Tongue (tissue), 2 donors: Measurements from ENCODE around the gene RREB1. TPM values are rescaled to one million over a fixed set of nuclear protein-coding genes. Genes with fewer than 3 reads are reported as not detected.

Source experiments
- DNase-seq: peaks from one replicate; pipeline ENCODE4 v3.0.0-alpha.2; 2015
- total RNA-seq: library from RNA; depleted of rRNA; stranded (reverse); fragments of >200 nt; gene quantifications from one replicate; pipeline ENCODE4 v1.2.3, GENCODE V29; 2014

The RREB1 gene
- total RNA-seq, 1 donor from 2014 or later = 44.7 TPM

DNA sequence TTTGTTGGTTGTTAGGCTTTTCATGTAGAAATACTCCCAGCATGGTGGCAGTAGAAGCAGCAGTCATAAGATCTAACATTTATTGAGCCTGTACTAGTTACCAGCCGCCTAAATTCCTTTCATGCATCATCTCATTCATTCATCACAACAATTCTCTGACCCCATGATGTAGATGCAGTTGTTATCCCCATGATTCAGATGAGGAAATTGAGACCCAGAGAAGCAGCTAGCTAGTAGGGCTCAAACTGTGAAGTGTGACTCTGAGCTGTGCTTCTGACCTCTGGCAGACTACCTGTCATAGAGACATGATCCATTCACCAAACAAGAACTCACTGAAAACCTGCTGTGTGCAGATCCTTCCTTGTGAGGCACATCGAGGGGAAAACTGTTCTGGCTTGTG is 16.9 kb downstream of the RREB1 start:
- DNase-seq = peak; percentile 28

DNA sequence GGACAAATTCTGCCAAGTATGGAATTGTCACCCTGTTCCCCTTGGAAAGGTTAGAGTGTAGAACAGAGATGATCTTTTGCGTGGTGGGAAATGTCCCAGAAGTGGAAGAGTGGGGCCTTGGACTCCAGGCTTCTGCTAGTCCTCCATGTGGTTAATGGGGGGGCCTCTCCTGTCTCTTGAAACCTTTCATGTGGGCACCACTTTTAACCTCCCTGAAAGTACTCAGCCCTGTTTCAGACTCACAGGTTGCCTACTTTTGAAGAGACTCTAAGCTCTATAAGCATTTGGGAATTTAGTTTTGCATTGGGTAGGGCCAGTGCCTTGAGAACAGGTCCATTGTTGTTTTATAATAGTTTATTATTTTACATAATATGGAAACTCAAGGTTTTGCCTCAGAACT is 17.5 kb downstream of the RREB1 start:
- no peak for DNase-seq

DNA sequence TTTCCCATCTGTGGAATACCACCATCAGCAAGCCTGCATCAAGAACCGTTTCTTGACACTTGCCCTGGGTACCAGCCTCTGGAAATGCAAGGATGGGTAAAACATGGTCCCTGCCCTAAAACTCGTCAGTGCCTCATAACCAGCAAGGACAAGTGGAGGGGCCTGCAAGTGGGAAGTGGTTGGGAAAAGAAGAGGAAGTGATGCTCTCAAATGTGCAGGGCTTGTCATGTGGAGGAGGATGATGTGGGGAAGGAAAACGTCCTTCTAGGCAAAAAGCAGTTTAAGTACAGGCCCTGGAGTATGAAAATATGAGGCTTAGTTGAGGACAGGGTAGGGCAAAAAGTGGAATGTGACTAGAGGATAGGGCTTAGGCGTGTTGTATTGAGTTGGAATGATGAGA is 19.0 kb downstream of the RREB1 start:
- no peak for DNase-seq

DNA sequence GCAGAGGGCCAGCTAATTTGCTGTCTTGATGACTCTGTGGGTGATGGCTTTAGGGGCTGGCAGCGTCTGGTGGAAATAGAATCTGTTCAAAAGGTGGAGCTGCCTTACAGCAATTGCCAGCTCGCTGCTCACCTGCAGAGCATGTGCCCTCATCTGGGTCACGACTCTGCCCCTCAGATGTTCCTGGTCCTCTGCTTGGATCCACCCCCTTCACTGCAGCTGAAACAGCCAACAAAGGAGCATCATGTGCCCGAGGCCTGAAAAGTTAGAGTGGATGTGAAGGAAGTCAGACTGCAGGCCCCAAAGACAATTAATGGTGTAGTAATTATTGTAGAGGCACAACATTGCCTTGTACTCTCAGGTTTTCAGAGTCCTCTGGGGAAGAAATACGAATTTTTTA is 19.9 kb downstream of the RREB1 start:
- DNase-seq = no peak

DNA sequence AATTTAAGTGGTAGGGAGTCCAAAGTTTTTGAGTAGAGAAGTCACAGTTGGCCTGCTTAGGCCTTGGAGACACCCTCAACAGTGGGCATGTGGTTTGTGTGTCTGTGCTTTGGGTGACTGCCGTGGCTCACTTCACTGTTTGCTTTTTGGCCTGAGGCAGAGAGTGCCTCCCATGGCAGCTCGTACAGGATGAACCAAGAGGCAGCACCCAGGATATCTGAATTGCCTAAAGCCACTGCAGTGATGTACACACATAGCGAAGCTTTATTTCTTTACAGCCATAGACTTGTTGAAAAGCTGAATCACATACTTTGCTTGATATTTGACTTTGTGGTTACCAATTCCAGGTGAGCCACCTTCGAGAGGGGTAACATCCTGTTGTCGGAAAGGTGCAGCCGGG is 21.6 kb downstream of the RREB1 start:
- DNase-seq = no peak

DNA sequence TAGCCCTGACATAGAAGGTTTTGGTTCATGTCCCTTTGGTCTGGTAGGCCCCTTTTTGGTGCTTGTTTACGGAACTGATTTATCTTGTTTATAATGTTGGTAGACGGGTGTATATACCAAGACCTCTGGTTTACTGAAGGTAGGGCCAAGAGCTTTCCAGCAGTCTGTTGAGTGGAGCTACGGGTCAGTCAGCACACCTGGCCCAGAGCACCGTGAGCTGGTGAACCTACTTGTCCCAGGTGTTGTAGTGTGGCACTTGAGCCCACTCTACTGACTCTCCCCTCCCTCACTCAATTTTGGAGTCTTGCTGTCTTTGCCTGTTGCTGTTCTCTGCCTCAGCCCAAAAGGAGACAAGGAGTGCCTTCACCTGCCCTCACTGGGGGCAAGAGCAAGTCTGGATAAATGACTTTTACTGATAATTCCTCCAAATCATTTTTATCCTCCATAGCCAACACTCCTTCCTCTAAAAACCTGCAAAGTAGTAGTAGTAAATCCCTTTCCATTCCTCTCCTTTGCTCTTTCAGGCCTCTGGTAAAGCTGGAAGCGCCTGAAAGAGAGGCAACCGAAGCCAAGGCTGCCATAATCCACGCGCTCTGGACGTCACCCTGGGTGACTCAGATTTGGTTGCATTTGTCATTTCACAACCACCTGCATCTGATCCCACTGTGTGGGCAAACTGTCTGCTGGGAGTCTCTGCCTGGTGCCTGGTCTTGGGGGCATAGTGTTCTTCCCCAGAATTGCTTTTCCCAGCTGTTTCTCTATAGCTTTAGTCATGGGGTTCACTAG is 22.2 kb downstream of the RREB1 start:
- no peak for DNase-seq

DNA sequence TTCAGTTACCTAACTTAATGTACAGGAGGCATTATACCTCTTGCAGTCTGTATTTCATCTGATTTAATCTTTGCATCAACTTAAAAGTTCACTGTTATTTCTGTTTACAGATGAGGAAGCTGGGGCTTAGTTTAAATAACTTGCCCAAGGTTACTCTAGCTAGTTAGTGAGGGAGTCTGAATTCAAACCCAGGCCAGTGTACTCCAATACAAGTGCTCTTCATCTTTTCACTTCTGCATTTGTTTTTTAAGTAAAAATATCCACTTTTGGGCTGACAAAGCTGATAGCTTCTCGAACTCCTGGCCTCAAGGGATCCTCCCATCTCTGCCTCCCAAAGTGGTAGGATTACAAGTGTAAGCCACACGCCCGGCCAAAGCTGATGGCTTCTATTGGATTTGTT is 23.6 kb downstream of the RREB1 start:
- no peak for DNase-seq

DNA sequence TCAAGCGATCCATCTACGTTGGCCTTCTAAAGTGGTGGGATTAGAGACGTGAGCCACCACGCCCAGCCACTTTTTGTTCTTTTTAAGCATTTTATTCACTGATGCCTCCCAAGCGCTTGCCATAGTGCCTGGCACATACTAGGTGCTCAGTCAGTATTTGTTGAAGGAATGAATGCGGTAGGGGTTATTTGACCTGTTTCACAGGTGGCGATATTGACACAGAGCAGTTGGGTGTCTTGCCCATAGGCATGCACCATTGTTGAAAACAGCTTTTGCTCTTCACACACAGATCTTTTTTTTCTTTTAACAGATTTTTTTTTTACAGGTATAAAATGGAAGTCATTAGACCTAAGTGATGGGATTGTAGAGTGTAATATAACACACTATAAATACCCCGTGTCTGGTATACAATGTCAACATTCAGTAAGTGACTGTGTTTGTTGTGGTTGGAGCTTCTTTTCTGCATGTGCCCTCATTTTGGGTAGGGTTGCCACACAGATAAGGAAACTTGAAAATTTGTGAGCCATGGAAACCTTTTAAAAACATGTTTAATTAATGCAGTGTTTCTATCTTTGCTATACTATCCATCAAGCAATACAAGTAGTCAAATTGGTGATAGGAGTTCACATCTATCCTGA is 24.8 kb downstream of the RREB1 start:
- DNase-seq = no peak

DNA sequence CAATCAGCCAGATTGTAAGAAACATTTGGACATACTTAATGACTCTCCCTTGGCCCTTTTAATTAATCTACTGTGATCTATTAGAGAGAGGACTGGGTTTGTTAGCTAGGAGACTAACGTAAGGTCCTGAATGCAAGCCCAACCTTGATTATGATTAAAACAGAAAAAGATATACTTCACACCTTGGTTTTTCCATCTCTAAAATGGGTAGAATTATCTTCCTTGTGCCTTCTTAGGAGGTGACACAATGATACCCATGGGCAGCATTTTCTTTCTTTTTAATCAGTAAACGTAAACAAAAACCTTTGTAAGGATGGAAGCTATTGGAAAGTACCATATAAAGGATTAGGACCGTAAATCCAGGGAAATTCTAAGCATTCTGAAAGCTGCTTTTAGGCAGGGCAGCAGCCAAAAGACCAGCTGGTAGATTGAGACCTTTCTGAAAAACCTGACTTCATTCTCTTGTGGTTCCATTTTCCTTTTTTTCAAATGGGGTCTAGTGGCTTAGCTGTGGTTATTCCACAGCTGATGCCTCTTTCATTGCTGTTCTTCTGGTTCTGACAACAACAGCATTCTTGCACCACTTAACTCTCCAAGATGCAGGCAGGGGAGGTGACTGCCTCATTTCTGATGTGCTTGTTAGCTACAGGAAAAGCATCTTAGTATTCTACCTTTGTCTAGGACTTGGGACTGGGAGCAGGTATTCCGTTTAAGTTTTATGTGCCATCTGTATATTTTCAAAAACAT is 27.4 kb downstream of the RREB1 start:
- DNase-seq = no peak

DNA sequence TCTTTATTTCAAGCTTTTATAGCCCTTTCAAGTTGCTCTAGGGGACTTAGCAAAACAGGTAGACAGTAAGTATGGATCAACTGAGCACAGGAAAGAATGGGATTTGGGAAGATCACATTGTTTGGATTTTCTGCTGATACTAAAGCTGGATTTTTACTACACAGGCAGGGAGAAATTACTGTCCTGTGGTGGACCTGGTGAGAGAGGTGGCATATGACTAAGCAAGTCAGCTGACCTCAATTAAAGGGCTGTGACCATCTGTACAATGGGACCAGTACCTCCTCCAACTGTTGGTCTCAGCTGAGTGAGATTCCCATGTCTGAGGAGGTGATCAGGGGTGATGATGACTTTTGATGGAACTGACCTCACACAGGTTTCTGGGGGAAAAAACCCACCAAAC is 28.0 kb downstream of the RREB1 start:
- DNase-seq = no peak

DNA sequence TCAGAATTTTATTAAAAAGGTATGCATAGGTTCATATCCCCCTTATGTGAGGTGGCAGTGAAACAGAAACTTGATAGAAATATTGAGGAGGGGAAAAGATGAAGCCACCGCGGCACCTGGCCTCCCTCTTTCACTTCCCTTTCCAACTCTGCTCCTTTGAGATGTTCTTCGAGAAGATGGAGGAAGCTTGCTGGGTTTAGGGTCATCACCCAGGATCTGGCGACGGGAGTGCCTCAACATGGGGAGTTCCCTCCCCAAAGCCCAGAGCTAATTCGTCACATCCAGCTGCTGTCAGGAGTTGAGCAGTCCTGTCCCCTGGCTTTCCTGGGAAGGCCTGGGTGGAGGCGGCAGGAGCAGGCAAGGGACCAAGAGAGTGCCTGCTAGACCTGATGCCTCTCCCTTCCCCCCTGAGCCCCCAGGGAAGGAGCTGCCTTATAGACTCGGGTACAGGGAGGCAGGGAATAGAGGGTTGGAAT is 29.1 kb downstream of the RREB1 start:
- no peak for DNase-seq

DNA sequence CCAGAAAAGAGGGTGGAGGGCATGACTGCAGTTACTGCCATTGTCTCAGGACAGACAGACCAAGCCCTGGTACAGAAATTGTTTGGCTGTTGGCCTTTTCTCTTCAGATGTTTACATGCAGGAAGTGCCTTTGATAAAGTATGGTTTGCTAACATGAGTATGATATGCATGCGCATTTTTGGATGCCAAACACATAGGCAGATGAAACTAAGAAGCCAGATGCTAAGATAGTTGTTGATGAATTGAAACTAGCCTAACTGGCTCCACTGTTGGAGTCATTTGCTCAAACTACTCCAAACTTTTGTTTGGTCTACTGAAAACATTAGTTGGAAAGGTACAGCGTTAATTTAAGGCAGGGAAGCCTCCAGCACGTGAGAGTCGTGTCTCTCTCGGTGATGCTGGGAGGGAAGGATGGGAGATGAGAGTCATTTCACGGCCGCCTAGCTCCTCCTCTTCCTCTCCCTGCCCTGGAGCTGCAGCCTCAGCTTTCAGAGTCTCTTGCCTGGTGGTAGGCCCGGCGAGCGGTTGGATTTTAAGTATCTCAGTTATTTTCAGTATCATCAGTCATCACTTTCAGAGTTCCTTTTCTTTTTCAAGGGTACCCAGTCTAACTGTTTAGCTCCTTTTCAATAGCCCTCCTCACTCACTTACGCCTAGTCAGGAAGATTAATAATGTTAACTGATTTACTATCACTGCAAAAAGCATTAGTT is 29.7 kb downstream of the RREB1 start:
- DNase-seq = peak; percentile 75

DNA sequence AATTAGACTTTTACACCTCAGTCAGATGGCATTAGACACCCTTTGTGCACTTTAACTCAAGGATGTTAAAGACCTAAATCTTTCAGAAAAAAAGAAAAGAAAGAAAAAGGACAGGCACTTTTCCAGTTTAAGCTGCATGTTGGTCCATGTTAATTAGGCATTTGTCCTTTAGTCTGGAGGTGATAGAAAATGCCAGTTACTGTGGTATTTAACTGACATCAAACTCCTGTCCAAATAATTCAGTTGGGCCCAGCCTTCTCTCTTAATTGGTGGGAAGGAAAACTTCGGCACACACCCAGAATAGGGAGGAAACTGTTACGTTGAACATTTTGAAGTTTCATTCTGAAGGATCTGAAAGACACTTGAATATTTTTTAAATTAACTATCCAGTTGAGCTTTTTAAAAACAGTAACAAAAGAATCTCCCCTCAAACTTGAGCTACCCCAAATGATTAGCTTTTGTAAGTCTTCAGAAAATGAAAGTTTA is 30.3 kb downstream of the RREB1 start:
- no peak for DNase-seq

DNA sequence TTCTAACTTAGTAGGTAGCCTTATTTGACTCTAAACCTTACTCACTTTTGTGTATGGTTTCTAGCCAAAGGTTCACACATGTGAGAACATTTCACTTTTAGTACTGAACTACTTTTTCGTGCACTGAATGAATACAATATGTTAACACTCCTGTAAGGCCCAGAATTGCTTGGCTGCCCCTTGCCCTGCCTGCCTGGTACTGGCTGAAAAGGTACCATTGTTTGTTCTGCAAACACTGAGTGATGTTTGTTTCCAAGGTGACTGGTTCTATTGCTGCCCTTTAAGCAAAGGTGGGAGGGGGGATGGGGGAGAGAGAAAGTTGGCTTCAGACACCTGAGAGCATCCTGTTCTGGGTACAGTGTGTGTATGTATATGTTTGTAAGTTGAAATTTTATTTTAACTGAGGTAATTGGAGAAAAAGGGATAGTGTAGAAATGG is 31.2 kb downstream of the RREB1 start:
- DNase-seq = no peak

DNA sequence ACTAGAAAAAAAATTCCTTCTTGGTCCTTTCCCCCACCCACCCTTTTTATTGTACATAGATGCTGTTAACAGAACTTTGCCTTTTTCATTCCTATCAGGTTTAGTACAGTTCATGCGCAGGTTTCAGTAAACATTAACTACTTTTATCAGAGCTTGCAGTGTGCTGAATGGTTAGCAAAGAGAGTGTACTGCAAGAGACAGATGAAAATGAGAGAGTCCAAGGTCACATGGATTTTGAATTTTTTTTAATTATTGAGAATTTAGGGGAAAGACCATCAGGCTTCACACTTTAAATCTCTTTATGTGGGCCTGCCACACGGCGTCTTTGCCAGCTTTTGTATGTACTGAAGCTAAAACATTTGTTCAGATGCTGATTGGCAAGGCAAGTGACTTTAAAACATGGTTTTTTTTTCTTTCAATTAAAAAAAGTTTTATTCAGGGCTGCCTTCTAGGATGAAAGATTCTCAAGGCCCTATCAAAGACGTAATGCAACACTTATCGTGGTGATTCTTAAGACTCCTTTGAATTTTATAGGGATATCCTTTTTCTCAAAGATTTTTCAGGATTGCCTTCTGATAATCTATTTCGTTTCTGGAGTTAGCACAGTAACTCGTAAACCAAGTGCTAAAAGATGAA is 32.2 kb downstream of the RREB1 start:
- DNase-seq = no peak

DNA sequence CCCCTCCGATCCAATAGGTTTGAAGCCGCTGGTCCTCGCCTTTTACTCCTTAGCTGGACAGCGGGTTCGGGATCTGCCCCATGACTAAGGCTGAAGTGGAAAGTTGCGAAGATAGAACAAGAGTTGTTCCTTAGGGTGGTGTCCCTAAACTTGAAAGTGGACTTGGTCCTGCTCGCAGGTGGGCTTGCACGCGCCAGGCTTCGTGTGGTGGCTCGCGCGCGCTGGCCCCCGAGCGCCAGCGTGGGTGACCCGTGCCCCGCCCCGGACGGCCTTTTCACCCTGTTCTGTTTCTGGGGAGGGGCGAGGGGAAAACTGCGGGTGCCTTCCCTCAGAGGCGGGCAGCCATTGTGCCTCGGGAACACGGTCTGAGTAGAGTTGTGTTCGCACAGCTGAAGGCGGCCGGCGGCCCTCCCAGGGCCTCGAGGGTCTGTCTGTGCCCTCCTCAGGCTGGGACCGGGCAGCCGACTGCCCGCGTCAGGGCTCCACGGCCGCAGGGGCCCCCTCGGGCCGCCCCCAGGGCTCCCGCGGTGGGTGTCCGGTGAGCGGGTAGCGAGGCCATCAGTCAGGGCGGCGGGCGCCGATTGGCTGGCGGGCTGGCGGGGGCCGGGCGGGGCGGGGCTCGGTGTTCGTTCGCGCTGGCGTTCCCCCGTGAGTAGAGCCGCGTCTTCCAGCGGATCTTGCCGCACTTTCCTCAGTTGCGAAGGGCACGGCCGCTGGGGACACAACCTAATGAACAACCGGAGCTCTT is 33.0 kb downstream of the RREB1 start:
- DNase-seq = peak; percentile 93

DNA sequence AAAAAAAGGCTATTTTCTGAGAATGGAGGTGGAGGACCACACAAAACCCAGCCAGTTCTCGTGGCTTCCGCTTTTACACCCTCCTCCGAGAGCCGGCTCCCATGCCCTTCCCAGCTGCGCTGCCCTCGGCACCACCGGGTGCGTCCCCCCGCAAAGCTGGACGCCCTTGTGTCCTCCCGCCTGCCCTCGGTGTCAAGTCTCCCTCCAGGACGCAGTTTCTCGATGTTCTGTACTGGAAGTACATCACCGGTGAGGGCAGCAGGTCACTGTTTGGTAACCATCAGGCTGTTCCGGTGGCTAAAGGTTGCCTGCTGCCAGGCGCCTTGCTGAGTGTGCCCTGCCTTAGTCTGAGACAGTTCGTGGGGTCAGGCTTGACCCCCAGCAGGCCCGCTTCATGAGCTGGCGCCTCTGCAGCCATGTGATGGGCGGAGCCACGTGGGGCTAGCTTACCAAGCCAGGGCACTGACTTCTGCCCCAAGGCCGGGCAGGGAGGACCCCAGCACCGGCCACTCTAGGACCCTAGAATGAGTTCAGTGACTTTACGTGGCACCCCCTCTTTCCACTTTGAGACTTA is 34.6 kb downstream of the RREB1 start:
- DNase-seq = no peak

DNA sequence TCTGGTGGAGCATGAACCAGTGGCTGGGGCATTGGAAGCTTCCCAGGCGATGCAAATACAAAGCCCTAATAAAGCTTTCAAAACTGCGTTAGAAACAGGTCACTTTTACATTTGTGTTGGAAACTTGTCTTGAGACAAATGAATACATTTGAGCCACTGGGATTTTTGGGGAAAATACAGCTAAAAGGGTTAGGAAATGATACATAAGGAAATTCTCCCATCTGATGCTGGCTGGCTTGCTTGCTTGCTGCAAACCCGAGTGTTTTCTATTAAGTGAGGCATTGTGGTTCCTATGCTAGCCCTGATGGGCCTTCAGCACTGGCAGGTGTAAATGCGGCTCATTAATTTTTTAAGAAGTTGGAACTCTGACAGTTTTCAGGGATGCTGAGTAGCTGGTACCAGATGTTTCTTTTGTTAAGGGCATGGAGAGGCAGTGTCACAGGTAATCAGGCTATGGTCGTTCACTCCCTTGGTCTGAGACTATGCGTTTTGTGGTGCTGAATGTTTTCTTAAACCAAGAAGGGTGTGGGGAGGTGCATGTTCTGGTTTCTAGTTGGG is 35.2 kb downstream of the RREB1 start:
- DNase-seq = no peak

DNA sequence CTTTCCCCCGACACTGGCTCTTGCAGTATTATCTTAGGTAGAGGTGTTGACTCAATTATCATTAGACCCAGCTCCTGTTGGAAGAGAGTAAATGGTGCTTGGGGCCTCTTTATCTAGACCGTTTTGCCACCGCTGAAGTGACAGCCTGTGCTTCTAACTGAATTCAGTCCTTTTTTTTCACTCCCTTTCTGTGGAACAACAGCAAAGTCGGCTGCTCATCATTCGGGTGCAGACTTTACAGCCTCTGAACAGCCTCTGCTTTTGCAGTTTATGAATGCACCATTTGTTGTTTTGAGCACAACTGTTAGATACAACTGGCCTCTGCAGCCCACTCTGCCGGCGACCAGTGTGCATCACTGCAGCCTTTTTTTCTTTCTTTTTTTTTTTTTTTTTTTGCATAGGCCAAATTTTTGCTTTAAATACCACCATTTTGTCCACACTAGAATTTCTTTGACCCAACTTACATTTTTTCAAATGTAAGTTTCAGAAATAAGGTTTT is 35.8 kb downstream of the RREB1 start:
- peak; percentile 78 for DNase-seq
